DMS153 treated with DMSO at 0.1 percent for 48 hours (cell line): Measurements from ENCODE around the gene GNAT1.

Experiments
- DNase-seq: peaks from one replicate; lab custom pipeline; 2025; ENCODE audit not compliant: unreplicated experiment; lab: John Stamatoyannopoulos, UW

GNAT1 gene

DNA sequence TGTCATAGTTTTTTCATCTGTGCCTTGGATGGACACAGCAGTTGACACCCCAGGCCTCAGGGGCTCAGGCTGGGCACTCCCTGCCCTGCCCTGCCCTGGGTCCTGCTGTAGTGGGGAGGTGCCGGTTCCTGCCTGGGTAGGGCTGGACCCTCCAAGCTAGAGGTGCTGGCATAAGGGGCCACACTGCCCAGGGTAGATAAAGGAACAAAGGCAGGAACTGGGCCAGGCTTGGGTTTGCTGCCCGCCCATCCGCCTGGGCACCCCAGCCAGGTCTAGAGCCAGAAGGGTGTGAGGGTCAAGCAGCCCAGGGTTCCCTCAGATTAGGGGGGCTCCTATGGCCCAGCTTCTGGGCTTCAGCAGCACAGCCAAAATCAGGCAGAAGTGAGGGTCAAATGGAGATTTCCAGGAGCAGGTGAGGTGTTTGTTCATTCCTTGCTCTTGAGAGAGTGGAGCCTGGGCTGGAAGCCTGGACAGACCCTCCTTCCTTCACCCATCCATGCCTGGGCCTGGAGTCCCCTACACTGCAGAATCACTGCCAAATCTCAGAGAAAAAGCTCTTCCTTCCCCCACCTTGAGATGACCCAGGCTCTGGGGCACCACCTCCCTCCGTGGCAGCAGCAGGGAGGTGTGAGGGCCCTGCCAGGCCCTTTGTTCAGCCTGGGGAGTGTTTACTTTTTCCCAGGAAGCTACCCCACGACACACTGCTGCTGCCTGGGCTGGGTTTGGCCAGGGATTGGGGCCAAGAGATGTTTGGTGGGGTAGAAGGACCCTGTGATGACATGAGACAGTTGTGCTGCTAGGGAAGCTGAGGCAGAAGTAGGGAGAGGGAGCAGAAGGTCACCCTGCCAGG, 29.2 kb upstream of the GNAT1 start:
- no peak for DNase-seq

DNA sequence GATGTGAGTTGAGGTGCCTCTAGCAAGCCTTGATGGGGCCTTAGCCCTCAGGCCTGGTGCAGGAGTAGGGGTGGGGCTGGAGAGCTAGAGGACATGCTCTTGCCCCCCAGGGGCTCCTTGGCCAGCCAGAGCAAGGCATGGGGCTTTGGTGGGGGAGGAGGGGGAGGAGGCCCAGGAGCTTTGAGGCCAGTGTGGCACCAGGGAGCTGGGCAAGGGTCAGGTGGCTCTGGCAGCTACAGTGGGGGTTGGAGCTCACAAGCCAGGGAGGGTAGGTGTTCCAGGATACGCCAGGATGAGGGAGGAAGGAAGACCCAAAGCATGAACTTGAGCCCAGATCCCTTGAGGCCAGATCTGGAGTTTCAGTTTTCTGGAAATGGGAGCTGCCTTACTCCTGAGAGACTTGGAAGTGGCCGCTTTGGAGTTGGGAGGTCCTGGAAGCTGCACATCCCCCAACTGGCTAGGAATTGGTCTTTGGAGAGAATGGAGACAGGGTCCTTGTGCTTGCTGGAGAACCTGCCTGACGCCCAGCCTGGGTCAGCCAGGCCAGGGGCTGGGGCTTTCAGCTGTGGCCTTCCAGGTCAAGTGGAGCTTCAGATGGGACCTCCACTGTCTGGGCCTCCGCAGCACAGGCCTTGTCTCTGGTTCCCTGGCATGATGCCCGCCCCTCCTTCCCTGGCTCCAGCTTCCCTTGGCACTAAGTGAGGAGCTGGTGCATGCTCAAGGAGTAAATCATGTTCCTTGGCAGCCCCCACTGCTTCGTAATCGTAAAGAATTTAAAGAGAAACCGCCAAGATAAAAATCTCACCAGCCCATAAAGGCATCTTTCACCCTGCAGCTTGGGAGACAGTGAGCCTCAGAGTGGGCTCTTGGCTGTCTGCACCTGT, 27.6 kb upstream of the GNAT1 start:
- DNase-seq: no peak

DNA sequence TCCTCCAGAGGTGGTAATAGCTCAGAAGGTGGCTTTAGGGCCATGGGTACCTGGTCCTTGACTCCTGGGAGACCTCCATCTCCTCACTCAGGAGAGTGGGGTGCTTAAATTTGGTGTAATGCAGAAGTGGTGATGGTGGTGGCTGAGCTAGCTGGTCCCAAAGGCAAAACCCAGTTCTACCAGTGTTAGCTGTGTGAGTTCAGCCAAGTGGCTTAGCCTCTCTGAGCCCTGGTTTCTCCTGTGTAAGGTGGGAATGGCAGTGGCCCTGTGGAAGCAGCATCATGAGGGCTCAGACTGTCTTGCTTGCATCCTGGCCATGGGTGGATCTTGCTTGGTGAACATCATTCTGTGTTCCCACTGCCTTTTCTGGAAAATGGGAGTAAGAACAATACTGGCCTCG, 26.9 kb upstream of the GNAT1 start:
- no peak for DNase-seq

DNA sequence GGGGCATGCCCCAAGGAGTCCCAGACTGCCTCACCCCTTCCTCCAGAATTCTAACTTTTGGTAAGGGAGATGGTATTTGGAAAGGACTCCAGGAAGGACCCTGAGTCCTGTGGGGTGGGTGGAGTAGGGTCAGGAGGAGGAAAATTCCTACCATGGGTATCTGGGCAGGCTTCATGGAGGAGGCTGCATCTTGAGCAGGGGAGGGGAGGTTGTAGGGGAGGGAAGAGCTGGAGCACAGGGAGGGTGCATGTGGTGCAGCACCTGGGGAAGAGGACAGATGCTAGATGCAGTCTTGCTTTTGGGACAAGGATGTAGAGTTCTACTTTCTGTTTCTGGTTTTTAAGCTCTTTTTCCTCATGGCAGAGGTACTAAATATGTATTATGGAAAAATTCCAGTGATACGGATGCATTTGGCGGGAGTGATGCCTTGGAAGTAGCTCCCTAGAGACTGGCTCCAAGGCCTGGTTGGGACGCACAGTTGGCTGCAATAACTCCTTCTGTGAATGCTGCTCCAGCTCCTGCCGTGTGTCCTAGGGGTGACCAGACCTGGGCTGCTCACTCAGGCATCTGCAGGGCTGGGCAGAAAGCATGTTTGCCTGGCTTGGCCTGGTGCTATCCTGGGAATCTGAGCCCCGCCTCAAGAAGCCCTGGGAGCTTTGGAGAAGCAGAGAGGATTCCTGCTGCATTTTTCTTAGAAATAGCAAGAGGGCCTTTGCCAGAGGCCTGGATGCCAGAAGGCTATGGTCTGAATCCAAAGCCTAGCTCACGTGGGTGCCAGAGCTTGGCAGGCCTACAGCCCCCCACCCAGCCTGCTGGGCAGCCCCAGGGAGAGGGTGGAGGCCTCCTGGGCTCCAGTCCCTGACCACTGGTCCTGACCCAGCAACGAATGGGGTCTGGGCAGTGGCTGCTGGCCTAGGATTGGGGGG, 26.2 kb upstream of the GNAT1 start:
- DNase-seq: no peak

DNA sequence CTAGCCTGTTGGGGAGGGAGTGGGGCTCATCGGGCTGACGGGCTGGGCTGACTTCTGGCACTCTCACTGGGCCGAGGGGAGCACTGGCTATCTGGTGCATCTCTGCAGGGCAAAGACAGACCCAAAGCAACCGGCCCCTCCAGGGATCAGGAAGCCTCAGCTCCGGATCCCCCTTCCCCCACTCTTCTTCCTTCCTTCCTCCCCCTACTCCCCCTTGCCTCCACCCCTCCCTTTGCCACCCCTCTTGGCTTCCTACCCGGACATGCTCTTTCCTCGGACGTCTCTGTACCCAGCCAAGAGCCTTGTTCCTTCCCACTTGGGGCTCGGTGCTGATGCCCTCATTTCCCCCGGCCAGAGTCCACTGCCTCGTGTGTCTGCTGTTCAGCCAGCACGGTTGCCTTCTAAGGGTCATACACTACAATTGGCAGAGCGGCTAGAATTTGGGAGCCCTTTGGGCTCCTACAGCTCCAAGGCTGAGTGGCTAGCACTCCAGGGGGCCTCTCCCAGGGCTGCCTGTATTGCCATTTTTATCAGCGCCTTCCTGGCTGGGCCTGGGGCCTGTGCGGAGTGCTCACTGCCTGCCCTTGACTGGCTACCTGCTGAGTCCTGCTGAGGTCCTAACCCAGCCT, 25.4 kb upstream of the GNAT1 start:
- DNase-seq: no peak

DNA sequence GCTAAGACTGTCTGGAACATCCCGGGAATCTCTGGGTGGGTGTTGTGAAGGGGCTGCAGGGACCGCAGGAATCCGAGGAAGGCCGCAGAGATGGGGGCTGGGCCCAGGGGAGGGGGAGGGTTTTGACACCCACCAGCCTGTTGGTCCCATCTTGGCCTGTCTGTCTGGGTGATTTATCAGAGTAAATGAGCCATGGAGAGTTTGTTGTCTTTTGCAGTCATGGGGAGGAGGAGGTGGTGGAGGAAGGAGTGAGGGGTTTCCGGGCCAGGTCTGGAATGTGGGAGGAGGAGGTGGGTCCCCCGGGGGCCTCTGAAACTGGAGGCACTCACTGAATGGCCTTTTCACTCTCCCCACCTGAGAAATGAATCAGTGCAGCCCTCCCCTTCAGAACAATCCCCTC, 24.8 kb upstream of the GNAT1 start:
- no peak for DNase-seq

DNA sequence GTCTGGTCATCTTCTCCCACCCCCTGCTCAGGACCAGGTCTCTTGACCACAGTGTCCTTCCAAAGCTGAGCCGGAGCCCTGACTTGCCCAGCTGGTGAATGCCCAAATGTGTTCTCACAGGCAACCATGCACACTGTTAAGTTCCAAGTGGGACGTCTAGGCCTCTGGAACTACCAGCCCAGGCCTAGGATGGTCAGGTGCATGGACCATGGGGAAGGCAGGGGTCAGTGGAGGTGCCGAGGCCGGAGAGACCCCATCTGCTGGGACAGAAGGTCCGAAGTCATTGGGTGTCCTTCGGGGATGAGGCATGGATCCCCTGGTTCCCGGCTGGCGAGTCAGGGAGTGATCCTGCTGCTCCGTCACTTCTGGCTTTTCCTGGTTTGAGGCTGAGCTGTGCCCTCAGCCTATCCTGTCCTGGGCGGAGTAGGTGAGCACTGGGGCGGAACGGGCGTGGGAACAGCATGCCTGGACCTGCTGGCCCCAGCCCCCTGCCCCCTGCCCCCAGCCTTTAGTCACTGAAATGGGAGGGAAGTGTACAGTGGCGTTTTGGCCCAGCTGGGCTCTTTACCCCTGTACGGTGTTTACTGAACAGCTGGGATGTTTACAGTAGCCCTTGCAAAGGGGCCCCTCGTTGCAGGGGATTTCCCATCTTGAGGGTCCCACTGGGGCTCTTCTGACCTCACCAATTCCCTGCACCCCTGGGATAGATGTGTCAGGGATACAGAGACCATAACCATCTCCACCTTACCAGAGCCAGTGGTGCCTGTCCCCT, 24.2 kb upstream of the GNAT1 start:
- DNase-seq: no peak

DNA sequence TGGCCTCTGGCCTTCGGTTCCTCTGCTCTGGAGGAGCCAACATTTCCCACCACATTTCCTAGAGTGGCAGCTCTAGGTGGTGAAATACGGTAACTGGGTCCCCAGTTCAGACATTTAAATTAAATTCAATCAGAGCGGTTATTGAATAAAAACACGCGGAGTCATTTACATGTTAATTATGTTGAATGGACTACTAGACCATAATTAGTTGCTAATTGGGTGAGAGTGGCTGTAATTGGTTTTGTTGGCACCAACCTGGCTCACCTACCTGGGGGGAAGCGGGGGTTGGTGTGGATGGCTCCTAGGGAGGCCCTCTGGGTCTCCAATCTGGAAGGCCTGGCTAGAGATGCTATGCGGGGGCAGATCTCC, 23.6 kb upstream of the GNAT1 start:
- no peak for DNase-seq

DNA sequence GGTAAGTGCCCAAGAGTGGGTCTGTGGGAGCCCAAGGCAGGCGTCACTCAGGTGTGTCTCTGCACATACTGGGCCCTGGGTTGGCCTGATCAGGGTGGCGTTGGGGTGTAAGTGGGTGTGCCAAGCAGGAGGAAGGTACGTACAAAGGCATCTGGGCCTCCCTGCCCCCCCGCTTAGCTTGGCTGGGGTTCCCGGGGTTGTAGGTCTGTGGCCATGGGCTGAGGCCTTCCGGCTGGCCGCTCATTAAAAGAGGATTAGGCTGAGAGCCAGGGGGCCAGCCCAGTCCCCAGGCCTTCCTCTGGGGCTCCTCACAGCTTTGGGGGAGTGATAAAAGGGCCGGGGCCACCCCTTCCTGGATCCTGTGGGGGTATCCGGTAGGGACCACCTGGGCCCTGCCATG, 23.0 kb upstream of the GNAT1 start:
- DNase-seq: no peak

DNA sequence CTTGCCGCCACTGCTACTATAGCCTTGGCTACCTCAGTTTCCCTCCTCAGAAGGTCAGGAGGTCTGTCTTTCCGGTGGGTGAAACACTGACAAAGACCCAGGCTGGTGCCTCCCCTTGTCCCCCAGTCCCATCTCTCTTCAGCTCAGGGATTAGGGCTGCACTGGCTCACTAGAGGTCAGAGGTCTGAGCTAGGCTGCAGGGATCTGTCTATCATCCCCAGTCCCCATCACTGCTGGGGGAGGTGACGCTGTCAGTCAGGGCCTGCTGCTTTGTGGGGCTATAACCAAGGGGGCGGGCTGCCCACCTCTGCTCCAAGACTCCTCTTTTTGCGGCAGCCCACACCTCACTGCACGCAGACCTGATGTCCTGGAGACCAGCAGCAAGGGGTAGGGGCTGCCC, 22.6 kb upstream of the GNAT1 start:
- no peak for DNase-seq

DNA sequence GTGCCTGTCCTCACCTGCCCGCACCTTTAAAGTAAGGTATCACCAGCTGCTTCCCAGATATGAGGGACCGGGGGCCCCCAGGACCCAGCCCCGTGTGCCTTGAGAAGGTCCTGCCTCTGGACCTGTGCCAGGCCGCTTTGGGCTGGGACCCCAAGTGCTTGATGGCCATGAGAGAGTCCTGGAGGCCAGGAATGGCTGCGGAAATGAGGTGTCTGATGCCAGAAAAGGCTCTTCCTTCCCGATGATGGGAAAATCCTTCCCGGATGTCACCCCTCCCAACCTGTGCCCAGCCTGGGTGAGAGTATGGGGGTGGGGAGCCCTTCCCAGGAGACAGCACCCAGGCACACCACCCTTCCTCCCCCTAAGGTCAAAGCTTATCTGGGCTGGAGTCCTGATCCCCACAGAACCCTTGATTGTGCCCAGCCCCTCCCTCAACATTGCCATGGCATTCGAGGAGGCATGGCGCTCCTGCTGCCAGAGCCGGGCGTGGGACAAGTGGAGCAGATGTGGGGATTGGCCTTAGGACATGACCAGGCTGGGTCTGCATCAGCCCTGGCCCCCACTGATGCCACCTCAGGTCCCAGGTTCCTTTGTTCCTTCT, 22.1 kb upstream of the GNAT1 start:
- DNase-seq: no peak

DNA sequence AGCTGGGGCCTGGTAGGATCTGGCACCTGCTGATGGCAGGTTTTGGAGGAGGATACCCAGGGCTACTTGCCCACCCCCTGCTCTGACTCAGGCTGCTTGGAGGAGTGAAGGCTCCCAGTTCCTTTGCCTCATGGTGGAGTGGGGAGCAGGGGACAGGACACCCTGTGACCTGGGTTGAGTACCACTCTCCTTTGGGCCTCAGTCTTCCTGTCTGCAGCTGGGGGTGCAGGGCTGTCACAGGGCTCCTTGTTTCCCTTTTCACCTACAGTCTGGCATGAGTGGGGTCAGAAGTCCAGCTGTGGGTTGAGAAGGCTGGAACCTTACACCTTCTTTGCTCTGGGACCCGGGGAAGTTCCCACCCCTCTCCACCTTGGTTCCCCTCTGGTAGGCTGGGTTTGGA, 21.6 kb upstream of the GNAT1 start:
- DNase-seq: no peak

DNA sequence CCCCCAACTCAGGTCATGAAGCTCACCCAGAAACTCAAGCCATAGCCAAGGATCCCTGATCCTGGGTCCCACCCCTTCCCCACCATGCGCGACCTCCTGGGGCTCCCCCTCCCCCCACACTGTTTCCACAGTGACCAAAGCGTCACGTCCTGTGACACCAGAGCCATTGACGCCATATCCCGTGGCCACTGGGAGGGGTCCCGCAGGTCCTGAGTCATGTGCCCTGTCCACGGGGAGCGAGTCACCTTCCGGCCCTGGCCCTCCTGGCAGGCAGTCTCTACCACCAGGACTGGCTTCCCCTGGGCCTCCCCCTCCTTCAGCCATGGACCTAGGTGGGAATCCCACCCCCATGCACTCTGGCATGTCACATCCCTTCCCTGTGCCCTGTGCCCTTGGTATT, 20.7 kb upstream of the GNAT1 start:
- no peak for DNase-seq

DNA sequence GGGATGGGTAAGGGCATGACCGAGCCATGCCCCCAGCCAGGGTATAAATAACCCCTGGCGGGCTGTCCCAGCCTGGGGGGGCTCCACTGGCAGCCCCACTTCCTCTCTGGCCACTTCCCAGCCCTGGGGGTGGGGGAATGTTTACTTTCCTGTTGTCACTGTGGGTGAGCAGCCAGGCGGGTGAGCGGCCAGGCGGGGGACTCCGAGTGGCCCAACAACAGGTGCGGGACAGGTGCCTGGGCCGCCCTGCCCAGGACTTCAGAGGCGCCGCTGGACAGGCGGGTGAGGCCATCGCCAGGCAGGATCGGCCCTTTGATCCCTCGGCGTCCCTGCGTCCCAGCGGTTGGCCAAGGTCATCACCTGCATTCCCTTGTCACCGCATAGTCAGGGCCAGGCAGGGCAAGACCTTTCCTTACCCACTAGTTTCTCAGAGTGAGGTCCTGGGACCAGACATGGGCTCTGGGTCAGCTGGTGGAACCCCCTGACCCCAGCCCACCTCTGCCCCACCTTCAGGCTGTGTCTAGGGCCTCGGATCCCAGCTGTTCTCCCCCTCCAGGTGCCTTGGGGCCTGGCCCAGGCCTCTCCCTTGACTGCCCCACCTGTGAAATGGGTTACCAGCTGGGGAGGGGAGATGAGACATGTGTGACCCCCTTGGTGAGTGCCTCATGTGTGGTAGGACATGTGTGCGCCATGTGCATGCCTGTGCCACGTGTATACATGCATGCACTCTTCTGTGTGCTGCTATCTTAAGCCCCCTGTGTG, 19.7 kb upstream of the GNAT1 start:
- DNase-seq: no peak

DNA sequence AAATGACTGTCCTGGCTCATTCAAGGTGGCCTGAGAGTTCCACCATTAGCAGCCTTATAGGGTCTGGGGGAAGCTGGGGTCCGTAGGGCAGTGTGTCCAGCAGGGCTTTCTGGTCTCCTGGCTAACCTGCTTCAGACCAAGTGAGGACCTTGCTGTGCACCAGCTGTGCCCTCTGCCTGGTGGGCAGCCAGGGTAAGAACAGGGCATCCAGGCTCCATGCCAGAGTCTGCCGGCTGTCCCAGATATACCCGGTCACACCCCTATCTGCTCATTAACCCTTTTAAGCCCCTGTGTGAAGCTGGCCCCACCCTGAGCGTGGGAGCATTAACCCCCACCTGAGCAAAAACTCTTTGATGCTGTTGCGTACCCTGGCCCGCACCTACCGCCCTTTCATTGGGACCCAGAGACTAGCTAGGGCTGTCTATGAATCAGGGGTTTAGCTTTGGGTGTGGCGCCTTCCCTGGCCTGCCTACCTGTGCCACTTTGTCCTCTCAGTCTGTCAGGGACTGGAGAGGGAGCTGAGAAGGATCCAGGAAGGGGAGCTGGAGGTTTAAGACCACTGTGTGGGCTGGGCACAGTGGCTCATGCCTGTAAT, 18.7 kb upstream of the GNAT1 start:
- no peak for DNase-seq

DNA sequence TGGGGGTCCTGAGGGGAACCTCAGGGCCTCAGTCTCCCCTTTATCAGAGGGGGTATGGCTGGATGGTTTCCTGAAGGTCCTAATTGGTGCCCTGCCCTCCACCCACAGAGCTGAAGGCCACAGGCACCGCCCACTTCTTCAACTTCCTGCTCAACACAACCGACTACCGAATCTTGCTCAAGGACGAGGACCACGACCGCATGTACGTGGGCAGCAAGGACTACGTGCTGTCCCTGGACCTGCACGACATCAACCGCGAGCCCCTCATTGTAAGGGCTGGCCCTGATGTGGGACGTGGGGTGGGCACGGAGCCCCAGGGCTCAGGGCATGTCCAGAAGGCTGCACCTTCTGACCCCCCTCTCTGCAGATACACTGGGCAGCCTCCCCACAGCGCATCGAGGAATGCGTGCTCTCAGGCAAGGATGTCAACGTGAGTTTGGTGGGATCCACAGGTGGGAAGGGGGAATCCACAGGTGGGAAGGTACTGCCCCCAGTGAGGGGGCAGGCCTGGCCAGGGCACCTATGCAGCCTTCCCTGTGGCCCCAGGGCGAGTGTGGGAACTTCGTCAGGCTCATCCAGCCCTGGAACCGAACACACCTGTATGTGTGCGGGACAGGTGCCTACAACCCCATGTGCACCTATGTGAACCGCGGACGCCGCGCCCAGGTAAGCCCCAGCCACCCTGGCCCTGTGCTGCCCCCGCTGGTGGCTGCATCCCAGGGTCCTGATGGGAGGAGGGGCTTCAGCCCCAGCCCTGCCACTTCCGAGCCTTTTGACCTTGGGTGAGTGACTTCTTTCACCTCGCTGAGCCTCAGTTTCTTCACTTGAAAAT, 17.5 kb upstream of the GNAT1 start:
- DNase-seq: no peak

DNA sequence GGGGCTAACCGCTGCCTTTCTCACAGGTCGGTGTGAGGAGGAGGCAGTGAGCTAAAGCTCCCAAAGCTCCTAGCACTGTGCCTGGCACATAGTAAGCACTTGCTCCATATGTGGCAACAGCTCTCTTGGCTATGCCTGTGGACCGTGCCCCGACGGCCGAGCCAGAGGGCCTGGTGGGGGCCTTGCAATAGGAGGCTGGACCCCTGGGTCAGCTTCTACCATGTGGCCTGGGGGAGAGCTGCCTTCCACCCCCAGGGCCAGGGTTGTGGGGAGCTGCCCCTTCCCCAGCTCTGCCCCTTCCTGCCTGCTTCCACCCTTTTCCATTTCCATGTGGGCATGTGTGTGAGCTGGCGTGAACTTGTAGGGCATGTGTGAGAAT, 16.9 kb upstream of the GNAT1 start:
- no peak for DNase-seq
